Measurements from ENCODE around the gene CCDC171.

Gene CCDC171

GRCh38 chr9:15552636-15553527 lies at the start of gene CCDC171 (continued):
- TF ChIP-seq ZNF18 (tag by site-specific recombination; IDR thresholded peaks at IDR 0.05) = no peak
- TF ChIP-seq ZNF202 (tag by site-specific recombination; IDR thresholded peaks at IDR 0.05; ENCODE audit: borderline replicate concordance) = no peak
- no peak for TF ChIP-seq ZNF311 (tag by site-specific recombination; IDR thresholded peaks at IDR 0.05; ENCODE audit: borderline replicate concordance)
- TF ChIP-seq TCF7L2 (IDR thresholded peaks at IDR 0.05; ENCODE audit: borderline replicate concordance, low read depth, low read length) = no peak
- TF ChIP-seq ZFP41 (tag by site-specific recombination; IDR thresholded peaks at IDR 0.05; ENCODE audit: borderline replicate concordance) = no peak
- no peak for TF ChIP-seq ZNF211 (tag by site-specific recombination; IDR thresholded peaks at IDR 0.05; ENCODE audit: low read depth)
- no peak for TF ChIP-seq INSM2 (tag by site-specific recombination; IDR thresholded peaks at IDR 0.05)
- TF ChIP-seq PATZ1 (tag by site-specific recombination; IDR thresholded peaks at IDR 0.05) = peak; percentile 81
- TF ChIP-seq GLI2 (tag by site-specific recombination; IDR thresholded peaks at IDR 0.05; ENCODE audit: borderline replicate concordance, low read depth) = no peak
- peak; percentile 86 for TF ChIP-seq ZNF335 (tag by site-specific recombination; conservative IDR thresholded peaks at IDR 0.05)
- TF ChIP-seq RBAK (tag by site-specific recombination; IDR thresholded peaks at IDR 0.05) = no peak
- TF ChIP-seq ZNF600 (tag by site-specific recombination; IDR thresholded peaks at IDR 0.05) = no peak
- no peak for TF ChIP-seq KLF17 (tag by site-specific recombination; IDR thresholded peaks at IDR 0.05)
- TF ChIP-seq ZNF112 (tag by site-specific recombination; IDR thresholded peaks at IDR 0.05) = no peak
- no peak for TF ChIP-seq REST (tag by site-specific recombination; IDR thresholded peaks at IDR 0.05)
- peak; percentile 72 for TF ChIP-seq ZFP69B (tag by site-specific recombination; IDR thresholded peaks at IDR 0.05)
- TF ChIP-seq ZNF777 (tag by site-specific recombination; IDR thresholded peaks at IDR 0.05; ENCODE audit: borderline replicate concordance) = peak; percentile 51; the same call in 1 of the 2 replicates
- TF ChIP-seq ZNF140 (tag by site-specific recombination; IDR thresholded peaks at IDR 0.05) = no peak
- TF ChIP-seq ZNF239 (tag by site-specific recombination; IDR thresholded peaks at IDR 0.05) = no peak
- peak; percentile 76 for TF ChIP-seq ZBTB20 (tag by site-specific recombination; IDR thresholded peaks at IDR 0.05)
- no peak for TF ChIP-seq ZNF302 (tag by site-specific recombination; IDR thresholded peaks at IDR 0.05; ENCODE audit: low read depth)
- TF ChIP-seq ZNF48 (tag by site-specific recombination; IDR thresholded peaks at IDR 0.05) = no peak
- no peak for TF ChIP-seq ZNF677 (tag by site-specific recombination; IDR thresholded peaks at IDR 0.05)
- peak; percentile 87 for TF ChIP-seq ZNF223 (tag by site-specific recombination; IDR thresholded peaks at IDR 0.05)

Data from HEK293 (cell line).